GM18507 (cell line): ENCODE results near the gene SLC24A4.
"Not testable (repeated sequence)": the region's sequence is repeated elsewhere in the genome, so short reads cannot be mapped to it uniquely, and the experiment has no call there.

Experiments
- DNase-seq: peaks from one replicate; pipeline ENCODE4 v3.0.0; 2011; ENCODE audit warnings: low read depth; ENCODE audit not compliant: insufficient read length; ENCODE audit errors: extremely low spot score
- FAIRE-seq: peaks from 2 replicates; lab custom pipeline; 2011; peaks lifted over from hg19 to GRCh38; lab: Jason Lieb, UNC

SLC24A4 gene

DNA sequence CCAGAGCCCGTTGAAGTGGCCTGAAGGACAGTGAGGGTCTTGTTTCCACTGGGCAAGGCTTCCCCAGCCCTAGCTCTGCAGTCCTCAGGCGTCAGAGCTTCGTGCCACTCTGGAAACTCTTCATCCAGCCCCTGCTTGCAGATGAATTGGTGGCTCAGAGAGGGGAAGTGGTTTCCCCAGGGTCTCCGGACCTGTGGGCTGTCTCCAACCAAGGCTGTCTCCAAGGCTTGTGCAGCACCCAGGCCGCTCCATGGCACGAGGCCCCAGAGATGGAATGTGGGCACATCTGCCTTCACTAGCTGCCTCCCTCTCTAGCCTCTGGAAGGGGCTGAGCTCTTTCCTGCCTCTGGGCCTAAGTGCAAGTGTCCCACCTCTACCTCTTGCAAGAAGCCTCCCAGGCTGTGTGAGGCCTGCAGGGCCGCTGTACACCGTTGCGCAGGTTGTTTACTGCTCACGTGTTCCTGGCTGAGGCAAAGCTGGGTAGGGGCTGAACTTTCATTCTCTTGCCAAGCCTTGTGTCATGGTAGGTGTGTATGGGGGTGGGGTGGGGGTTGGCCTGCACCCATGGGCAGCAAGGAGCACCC is 201.7 kb downstream of the SLC24A4 start:
- FAIRE-seq (no peak), DNase-seq (no peak)

DNA sequence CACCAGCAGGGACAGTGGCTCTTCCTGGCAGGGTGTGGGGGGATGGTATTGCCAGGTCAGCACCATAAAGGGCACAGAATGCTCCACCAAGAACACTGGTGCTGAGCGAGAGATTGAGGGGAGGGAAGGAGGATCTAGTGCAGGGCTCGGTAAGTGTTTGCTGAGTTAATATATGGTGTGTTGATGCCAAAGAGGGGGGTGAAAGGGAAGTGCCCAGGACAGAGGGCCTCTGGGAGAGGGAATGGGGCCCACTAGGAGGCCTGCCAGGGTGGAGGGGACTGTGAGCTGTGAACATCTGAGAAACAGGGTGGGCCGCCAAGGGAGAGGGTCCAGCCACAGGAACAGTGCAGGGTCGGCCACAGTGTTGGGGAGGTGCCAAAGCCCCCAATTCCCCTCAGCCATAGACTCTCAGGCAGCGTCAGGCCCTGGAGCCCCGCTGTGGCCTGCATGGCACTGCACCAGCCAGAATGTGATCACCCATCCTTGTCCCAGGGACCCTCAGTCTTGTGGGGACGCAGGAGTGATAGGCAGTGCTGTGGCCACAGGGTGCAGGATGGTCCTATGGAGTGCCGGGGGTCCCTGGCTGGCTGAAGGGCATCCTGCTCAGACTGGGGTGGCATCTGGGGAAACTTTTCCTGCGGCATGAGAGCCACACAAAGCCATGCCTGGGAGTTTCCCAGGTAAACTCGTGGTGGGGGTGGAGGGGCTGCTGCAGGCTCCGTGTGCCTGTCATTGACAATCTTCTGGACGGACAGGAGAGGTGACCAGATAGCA is 202.5 kb downstream of the SLC24A4 start:
- no peak for DNase-seq
- FAIRE-seq: no peak

DNA sequence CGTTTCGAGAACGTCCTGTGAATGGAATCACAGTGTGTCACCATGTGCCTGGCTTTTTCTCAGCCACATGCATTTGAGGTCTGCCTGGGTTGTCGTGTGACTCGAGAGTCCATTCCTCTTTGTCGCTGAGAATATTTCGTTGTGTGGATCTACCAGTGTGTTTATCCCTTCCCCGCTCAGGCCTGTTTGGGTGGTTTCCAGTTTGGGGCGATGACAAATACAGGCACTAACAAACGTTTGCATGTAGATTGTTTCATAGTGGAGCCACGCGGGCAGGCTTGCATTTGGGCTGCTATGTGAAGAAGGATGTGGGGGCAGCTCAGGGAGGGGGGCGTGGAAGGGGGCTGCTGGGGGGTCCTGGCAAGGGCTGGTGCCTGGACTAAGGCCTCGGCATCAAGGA is 204.8 kb downstream of the SLC24A4 start:
- no peak for FAIRE-seq

DNA sequence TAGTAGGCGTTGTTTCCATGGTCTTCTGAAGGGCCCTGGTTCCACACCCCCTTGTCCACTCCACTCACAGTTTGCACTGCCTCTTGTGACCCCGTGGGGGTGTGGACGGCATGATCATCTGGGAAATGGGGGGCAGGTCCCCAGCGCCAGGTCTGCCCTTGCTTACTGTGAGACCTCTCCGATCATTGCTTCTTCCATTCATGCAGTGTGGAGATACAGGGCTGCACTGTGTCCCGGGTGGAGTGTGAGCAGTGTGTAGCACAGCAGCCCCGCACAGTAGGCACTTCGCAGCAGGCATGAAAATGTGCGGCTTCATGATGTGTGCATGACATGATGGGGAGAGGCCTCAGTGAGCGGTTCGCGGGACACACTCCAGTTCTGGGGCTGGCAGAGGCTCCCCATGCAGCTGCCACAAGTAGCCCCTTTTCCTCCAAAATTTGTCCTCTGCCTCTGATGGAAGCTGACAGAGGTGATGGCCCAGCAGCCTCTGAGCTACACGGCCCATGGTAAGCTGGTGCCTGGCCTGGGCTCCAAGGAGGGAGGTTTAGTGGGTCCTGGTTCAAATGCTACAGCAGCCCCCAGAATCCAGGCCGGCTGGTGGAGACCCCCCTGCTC is 205.6 kb downstream of the SLC24A4 start:
- no peak for DNase-seq

More for the DNA sequence above, 204.8 kb downstream of the SLC24A4 start:
- no peak for DNase-seq

DNA sequence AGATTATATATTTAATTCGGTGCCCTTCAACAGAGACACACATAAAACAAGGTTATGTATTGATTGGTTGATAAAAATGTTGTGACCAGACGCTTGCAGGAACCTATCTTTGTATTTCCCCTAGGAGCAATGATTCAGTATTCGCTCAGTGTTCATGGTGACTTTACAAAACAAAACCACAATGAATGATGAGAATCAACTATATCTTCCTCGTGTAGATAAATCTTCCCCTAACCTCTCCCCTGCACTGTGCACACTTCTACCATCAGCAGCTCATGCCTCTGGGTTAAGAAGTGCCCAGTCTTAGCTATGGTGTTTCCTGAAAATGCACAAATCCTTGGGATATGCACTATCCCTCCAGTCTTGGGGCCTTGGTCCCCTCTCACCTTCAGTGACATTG is 206.9 kb downstream of the SLC24A4 start:
- DNase-seq: no peak
- FAIRE-seq: no peak

More for the DNA sequence above, 205.6 kb downstream of the SLC24A4 start:
- FAIRE-seq: no peak

DNA sequence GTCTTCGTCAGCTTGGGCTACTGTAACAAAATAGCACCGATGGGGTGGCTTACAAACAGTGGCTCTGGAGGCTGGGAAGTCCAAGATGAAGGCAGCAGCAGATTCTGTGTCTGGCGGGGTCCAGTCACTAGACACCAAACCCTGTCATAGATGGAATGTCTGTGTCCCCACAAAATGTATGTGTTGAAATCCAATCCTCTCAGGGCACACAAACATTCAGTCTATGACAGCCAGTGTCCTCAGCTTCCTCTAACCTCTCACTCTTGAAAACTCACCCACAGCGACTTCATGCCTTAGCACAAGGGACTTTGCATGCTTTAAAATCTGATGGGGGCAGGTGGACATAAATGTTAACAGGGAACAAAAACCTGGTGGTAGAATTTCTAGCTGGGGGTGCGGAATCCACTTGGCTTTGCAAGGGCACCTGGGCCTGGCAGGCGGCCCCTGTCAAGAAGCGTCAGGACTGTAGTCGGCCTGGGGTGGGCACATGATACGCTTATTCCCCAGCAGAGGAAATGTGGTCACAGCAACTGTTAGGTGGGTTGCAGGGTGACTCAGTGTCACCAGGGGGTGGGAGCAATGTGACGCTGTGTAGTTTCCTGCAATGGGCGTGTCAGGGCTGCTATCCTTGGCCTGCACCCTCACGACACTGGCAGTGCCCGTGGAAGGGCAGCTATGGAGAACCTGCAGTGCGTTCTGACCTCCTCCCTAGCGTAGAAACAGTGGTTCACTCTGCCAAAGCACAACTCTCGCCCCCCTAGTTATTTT is 208.3 kb downstream of the SLC24A4 start:
- FAIRE-seq: peak; percentile 66
- DNase-seq: no peak

DNA sequence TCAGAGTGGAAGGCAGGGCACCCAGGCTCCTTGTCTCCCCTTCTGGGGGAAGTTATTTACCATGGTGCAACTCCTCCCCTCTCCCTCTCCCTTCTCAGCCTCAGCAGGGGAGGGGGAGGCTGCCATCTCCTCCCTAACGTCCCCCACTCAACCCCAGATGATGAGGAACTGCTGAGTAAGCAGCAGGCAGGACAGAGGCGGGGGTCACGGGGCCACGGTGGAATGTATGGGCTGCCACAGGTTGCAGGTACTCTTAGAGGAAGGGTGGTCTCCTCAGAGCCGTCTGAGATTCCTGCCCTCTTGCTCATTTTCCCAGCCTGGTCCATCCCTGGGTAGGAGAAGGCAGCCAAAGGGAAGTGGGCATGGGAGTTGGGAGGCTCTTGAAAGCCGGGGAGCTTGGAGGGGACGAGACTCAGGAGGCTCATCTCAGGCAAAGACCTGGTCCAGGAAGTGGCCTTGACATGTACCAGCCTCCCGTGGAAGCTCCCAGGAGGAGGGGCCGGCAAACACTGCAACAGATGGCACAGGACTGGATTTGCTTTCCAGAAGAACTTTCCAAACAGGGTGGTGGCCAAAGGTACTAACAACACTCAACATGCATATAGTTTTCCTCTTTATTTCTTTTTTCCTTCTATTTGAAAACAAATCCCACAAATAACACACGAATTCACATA is 209.7 kb downstream of the SLC24A4 start:
- no peak for DNase-seq
- no peak for FAIRE-seq

DNA sequence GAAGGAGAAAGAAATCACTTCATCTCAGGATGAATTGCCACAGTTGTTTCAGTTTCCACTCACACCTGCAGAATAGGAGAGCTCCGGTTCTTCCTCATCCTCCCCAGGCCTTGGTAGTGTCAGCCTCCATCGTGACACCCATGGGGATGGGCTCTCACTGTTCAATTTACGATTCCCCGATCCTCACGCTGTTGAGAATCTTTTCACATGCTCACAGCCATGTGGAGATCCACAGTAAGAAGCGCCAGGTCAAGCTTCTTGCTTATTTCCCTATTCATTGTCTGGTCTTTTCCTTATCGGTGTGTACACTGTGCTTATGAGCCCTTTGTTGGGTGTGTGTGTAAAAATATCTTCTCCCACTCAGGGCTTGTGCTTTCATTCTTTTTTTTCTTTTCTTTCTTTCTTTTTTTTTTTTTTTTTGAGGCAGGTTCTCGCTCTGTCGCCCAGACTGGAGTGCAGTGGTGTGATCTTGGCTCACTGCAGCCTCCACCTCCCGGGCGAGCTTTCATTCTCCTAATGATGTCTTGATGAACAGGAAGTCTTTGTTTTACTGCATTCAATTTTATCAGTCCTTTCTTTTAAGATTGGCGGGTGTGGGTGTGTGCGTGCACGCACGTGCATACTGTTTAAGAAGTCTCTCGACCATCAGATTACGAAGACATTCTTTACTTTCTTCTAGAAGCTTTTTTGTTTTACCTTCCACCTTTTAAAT is 212.1 kb downstream of the SLC24A4 start:
- no peak for DNase-seq
- FAIRE-seq: peak; percentile 49

DNA sequence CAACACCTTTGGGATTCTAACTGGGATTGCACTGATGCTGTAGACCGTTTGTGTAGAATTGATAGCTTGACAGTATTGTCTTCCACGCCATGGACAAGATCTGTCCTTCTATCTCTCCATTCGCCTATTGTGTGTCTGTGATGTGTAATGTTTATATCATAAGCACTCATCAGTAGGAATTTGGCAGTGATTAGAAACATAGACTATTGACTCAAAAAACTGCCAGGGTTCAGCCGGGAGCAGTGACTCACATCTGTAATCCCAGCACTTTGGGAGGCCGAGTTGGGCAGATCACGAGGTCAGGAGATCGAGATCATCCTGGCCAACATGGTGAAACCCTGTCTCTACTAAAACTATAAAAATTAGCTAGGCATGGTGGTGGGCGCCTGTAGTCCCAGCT is 213.3 kb downstream of the SLC24A4 start:
- not testable (repeated sequence) for FAIRE-seq, DNase-seq

DNA sequence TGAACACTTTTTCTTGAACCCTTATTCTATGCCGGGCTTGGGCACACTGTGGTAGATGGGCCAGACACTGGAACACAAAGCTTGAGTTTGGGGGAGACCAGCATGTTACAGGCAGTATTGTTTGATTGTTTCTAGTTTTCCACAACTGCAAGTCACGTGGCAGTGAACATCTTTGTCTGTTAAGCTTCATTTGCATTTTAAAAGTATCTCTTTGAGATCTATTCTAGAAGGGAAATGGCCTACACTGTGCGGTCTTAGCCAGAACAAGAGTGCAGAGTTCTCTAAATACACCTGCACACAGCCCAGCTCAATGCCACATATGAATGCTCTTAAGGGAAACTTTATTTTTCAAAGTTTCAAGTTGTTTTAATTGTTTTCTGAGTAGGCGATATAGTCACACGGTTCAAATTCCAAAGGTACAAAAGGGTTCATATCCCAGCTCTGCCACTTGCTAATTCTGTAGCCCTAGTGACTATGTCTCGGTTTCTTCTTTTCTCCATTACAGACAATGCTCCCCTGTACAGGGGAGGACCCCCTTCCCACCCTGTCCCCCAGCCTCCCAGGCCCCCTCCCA is 215.5 kb downstream of the SLC24A4 start:
- peak; percentile 46 for FAIRE-seq

DNA sequence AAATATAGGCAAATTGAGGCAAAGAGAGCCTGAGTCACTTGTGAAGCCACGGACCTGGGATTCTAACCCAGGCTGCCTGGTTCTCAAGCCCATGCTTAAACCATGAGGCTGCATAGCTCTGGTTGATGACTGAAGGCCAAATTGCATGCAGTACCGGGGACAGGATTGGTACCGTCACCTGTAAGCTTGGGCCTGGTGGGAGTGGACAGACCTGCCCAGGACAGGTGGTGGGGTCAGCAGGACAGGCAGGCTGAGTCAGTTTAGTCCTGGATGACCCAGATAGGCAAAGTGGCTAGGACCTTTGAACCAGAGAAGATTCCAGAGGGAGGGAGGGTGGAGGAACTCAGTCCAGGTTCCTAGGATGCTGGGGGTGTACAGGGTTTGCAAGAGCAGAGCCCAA is 216.5 kb downstream of the SLC24A4 start:
- no peak for FAIRE-seq
- DNase-seq: no peak

More for the DNA sequence above, 215.5 kb downstream of the SLC24A4 start:
- DNase-seq: no peak

DNA sequence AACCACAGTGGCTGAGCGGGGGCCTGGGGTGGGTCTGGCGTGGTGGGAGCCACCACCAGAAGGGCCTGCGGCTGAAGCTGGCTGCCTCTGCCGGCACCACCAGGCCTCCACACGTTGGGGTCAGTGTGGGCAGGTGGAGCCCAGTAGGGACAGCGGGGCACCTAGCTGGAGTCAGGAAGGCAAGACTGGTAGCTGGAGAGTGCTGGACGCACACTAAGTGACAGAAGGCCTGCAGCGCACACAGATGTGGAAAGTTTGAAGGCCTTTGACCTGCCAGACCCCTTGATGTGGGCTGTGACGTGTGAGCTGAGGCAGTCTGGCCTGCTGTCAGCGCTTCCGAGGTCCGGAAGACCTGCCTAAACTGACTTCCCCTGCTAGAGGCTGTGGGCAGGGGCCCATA is 216.9 kb downstream of the SLC24A4 start:
- no peak for FAIRE-seq
- no peak for DNase-seq

DNA sequence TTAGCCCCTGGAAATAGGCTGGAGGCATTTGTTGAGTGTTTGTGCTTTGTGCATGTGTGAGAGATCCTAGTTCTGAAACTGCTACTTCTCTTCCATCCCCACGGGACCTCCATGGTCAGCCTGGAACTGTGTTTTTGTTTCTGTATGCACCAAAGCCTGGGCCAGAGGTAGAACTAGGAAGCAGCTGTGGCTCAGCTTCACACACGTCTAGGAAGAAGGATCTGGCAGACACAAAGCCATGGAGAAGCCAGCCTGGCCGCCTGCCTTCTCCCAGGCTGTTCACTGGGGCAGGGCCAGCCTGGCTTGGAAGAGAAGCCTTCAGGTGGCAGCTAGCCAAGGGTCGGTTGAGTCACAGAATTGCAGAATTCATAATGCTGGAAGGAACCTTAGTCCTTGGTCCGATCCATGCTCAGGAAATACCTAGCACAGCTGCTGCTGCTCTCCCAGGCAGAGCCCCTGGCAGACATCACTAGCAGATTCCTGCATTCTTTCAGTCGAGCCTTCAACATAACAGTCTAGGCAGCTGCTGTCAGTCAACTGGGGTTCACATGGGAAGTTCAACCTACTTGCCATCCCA is 217.6 kb downstream of the SLC24A4 start:
- no peak for FAIRE-seq
- DNase-seq: no peak

DNA sequence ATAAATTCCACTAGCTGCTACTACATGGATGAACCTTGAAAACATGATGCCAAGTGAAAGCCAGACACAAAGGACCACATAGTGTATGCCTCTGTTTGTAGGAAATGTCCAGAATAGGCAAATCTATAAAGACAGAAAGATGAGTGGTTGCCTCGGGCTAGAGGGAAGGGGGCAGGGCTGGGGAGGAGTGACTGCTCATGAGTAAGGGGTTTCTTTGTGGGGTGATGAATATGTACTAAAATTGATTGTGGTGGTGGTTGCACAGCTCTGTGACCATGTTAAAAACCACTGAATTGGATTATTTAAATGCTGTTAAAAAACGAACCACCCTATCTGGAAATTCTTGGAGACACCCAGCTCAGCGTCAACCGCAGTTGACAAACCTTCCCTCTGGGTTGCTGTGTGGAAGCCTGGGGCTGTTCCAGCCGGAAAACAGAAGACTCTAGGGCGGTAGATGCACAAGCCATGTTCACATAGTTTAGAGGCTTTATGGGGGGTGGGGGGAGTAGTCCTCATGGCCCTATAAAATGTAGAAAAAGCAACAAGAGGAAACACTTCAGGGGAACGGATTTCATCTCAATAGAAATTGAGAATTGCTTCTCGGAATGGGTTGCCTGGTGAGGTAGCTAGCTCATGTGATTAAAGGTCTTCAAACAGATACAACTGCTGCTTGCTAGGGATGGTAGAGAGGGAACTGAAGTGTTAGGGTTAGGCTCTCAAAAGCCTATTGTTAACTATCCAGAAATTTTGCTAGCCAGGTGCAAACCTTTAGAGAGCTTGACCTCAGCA is 220.0 kb downstream of the SLC24A4 start:
- DNase-seq (no peak), FAIRE-seq (no peak)

DNA sequence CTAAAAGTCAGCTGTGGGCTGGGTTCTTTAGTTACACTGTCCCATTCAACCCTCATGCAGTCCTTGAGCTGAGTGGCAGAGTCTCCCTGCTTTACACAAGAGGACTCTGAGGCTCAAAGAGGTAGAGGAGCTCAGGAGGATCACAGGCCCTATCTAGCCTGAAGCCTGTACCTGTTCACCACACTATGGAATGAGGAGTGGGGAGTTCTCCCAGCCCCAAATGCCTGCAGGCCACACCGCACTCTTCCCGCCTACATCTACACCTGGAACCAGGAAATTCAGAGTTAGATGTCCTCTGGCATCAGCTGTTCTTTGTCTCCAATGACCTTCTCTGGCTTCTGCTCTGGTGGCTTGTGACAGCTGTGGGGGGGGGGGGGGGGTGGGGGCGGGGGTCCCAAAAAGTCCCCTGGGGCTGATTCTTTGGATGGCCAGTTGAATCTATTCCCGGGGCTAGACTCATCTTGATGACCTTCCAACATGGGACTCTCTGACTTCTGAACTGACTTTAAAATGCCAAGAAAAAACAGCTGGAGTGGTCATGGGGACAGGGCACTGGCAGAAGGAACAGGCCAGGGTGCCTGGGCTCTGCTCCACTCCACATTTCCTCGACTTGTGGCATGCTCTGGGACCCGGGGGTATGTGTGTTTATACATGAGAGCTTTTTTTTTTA is 221.2 kb downstream of the SLC24A4 start:
- no peak for FAIRE-seq
- DNase-seq: no peak

DNA sequence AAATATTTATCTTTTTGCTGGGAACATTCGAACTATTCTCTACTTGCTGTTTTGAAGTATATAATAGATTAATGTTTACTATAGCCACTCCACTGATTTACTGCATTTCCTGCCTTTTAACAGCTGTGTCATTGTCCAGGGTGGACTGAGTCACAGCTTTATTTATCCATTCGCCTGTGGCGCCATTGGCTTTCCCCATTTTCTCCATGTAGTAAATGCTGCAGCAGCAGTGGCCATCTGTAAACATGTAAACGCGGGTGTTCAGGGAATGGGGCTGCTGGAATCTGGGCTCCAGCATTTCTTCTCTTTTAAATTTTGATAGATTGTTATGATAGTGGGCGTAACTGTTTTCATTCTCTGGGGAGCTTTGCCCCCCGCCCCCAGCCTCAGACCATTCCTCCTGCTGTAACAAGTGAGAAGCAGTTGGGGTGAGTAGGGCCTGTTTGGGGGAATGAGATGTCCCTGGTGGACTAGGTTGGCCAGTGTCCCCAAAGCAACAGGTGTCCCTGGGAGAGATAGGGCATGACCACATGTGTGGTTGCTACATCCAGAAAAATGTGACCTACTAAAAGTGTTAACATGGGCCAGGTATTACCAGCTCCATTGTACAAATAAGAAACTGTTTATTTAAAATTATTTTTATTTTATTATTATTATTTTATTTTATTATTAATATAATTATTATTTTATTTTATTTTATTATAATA is 223.5 kb downstream of the SLC24A4 start:
- no peak for DNase-seq
- FAIRE-seq: no peak
